LNCAP (cell line): ENCODE data around the gene EXOC6.

Experiments used
- TF ChIP-seq, protein P1 (sequence below): fragments of 450-650 bp; IDR thresholded peaks from 2 replicates; pipeline ENCODE4 v1.5.1; 2017; ENCODE audit warnings: mild to moderate bottlenecking

EXOC6 gene

DNA sequence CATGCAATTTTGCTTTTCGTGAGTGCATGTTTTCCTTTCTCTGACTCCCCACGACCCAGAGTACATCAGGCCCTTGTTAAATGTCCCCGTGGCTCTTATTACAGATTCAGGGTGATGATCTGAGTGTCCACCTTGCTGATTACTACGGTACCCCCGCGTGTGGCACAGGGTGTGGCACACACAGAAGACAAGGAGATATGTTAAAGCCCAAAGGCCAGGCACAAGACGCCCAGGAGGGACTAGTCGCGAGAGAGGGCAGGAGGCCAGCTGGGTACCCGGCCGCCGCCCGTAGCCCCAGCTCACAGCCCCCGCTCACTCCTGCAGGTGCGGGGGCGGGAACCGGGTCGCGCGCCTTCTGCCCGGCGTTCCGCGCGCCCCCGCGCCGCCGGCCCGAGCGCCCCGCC, 281 bp upstream of the EXOC6 start:
- TF ChIP-seq, protein P1, sequence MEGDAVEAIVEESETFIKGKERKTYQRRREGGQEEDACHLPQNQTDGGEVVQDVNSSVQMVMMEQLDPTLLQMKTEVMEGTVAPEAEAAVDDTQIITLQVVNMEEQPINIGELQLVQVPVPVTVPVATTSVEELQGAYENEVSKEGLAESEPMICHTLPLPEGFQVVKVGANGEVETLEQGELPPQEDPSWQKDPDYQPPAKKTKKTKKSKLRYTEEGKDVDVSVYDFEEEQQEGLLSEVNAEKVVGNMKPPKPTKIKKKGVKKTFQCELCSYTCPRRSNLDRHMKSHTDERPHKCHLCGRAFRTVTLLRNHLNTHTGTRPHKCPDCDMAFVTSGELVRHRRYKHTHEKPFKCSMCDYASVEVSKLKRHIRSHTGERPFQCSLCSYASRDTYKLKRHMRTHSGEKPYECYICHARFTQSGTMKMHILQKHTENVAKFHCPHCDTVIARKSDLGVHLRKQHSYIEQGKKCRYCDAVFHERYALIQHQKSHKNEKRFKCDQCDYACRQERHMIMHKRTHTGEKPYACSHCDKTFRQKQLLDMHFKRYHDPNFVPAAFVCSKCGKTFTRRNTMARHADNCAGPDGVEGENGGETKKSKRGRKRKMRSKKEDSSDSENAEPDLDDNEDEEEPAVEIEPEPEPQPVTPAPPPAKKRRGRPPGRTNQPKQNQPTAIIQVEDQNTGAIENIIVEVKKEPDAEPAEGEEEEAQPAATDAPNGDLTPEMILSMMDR, result no peak

DNA sequence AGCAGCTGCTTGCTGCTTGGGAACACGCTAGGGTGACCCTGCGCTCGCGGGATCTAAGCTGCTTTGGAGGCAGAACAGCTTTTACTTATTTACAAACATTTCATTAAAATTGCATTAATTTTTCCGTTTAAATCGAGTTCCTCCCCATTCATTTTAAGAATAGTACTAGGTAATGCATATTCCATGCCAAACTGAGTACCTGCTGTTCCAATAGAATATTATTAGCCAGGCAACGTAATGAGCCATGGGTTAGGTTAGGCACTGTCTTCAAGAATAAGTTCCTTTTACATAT, 860 bp downstream of the EXOC6 start:
- TF ChIP-seq, protein P1, result no peak

DNA sequence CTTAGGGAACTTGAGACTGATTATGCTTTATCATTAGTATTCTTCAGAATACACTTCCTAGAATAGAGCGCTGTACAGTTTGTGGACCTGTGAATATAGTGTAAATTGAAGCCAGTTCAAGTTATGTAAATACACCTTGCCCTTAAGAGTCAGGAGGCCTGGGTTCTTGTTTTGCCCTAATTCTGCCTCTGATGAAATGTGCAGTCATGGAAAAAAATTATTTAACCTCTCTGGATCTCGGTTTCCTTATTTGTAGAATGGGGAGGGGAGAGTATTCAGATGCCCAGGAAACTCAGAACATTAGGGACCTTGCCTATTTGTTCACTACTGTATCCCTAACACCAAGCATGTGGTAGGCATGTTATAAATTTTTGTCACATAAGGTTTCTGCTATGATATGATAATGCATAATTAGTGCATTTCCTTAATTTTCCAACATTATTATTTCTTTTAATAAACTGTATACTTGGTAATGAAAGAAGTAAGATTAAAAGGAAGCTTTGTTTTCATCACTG, 1.3 kb downstream of the EXOC6 start:
- TF ChIP-seq, protein P1, result no peak

DNA sequence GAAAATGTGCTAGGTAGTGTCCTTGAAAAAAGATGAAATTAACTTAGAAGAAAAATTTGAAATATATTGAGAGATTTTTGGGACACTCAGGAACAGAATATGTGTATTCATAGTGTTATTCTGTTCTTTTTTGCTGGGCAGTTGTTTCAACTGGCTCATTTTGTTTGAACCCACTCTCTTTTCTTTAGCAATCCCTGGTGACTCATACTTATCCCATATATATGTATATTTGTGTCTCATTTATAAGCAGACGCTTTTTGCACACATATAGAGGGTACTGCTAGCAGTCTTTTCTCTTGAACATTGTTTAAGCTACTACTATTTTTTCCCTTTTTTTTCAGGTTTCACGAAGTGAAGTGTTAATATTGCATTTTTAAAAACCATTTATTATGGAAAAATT, 1.9 kb downstream of the EXOC6 start:
- TF ChIP-seq, protein P1, result no peak

DNA sequence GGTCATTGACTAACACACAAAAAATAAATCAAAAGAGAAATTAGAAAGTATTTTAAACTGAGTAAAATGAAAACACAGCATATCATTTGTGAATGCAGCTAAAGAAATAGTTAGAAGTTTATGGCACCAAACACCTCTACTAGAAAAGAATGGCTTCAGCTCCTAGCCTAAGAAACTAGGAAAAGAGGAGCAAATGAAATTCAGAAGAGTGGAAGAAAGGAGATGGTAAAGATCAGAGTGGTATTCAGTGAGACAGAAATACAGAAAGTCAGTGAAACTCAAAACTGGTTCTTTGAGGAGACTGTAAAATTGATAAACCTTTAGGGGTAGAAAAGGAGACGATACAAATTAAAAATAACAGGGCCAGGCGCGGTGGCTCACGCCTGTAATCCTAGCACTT, 2.7 kb downstream of the EXOC6 start:
- TF ChIP-seq, protein P1, result no peak

DNA sequence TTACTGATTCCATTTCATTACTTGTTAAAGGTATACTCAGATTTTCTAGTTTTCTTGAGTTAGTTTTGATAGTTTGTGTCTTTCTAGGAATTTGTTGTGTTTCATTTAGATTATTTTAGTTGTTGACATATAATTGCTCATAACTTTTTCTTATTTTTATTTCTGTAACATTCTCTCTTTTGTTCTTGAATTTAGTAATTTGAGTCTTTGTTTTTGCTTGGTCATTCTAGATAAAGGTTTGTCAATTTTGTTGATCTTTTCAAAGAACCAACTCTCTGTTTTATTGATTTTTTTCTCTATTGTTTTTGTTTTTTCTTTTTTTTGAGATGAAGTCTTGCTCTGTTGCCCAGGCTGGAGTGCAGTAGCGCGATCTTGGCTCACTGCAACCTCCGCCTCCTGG, 7.2 kb downstream of the EXOC6 start:
- TF ChIP-seq, protein P1, result no peak

DNA sequence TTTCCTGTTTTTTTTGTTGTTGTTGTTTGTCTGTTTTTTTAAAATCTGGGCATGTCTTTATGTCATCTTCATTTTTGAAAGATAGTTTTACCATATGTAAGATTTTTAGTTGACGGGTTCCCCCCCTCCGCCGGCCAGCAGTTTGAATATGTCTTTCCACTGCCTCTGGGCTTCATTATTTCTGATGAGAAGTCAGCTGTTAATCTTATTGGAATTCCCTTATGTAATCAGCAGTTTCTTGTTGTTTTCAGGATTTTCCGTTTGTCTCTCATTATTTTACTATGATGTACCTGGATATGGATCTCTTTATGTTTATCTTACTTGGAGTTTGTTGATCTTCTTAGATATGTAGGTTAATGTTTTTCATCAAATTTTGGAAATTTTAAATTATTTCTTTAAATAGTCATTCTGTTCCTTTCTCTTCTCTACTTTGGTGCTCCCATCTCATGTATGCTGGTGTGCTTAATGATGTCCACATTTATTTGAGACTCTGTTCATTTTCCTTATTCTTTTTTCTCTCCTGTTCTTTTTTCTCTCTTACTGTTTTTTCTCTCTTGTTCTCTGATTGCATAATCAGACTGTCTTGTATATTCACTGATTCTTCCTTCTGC, 9.7 kb downstream of the EXOC6 start:
- TF ChIP-seq, protein P1, result no peak

DNA sequence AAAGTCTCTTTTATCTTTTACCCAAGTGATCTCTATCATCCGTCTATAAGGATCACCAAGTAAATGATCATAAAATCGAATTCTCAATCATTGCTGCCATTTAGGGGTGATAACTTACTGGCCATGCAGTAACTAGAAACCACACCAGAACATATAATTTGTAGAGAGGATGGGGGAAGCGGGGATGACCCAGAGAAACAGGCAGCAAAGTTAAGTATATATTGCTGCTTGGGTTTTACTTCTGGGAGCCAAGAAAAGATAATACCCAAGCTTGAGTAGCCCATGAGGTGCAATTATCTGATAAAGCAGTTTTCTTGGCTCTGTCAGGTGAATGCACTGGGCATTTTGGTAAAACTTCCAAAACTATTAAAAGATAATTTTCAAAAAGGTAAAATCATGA, 18.9 kb downstream of the EXOC6 start:
- TF ChIP-seq, protein P1, result no peak
